Ishikawa (cell line): ENCODE results near the gene PID1.

Experiments used
- CEBPB ChIP-seq: IDR thresholded peaks from 2 replicates; pipeline ENCODE4 v1.6.1; 2012
- CREB1 ChIP-seq: IDR thresholded peaks from 2 replicates; pipeline ENCODE4 v1.6.1; 2012; ENCODE audit warnings: low read depth
- EGR1 ChIP-seq: IDR thresholded peaks from 2 replicates; pipeline ENCODE4 v1.6.1; 2012
- EP300 ChIP-seq: IDR thresholded peaks from 2 replicates; pipeline ENCODE4 v1.6.1; 2012; ENCODE audit warnings: borderline replicate concordance
- MAX ChIP-seq: IDR thresholded peaks from 2 replicates; pipeline ENCODE4 v1.6.1; 2012
- NFIC ChIP-seq: IDR thresholded peaks from 2 replicates; pipeline ENCODE4 v1.6.1; 2012
- YY1 ChIP-seq: IDR thresholded peaks from 2 replicates; pipeline ENCODE4 v1.6.1; 2012; ENCODE audit warnings: low read depth
- ZBTB7A ChIP-seq: IDR thresholded peaks from 2 replicates; pipeline ENCODE4 v1.6.1; 2012; ENCODE audit warnings: low read depth
- TF ChIP-seq, protein P1 (sequence below): IDR thresholded peaks from 2 replicates; pipeline ENCODE4 v1.6.1; 2012; ENCODE audit warnings: low read depth, mild to moderate bottlenecking

DNA sequence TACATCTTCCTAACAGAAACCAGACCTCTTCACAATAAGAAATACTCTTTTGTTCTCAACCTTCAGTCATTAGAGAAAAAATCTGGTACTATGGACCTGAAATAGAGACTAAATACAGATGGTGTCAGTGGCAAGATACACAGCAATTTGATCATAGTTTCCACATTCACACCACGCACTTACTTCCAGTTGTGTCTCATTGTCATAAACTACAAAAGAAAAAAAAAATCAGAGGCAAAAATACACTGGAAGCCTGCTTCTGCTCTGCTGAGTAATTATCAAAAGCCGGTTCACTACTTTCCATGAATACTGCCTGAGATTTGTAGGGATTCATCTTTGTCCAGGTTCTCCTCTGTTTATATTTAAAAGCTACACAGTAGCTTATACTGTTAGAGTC, 182.6 kb downstream of the PID1 start:
- TF ChIP-seq CEBPB = no peak
- TF ChIP-seq, protein P1, sequence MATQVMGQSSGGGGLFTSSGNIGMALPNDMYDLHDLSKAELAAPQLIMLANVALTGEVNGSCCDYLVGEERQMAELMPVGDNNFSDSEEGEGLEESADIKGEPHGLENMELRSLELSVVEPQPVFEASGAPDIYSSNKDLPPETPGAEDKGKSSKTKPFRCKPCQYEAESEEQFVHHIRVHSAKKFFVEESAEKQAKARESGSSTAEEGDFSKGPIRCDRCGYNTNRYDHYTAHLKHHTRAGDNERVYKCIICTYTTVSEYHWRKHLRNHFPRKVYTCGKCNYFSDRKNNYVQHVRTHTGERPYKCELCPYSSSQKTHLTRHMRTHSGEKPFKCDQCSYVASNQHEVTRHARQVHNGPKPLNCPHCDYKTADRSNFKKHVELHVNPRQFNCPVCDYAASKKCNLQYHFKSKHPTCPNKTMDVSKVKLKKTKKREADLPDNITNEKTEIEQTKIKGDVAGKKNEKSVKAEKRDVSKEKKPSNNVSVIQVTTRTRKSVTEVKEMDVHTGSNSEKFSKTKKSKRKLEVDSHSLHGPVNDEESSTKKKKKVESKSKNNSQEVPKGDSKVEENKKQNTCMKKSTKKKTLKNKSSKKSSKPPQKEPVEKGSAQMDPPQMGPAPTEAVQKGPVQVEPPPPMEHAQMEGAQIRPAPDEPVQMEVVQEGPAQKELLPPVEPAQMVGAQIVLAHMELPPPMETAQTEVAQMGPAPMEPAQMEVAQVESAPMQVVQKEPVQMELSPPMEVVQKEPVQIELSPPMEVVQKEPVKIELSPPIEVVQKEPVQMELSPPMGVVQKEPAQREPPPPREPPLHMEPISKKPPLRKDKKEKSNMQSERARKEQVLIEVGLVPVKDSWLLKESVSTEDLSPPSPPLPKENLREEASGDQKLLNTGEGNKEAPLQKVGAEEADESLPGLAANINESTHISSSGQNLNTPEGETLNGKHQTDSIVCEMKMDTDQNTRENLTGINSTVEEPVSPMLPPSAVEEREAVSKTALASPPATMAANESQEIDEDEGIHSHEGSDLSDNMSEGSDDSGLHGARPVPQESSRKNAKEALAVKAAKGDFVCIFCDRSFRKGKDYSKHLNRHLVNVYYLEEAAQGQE = no peak
- no peak for TF ChIP-seq CREB1
- TF ChIP-seq EP300 = no peak
- TF ChIP-seq EGR1 = no peak
- TF ChIP-seq YY1 = no peak
- no peak for TF ChIP-seq MAX
- no peak for TF ChIP-seq ZBTB7A
- no peak for TF ChIP-seq NFIC
